GM19023 (cell line): Measurements from ENCODE around the gene NF1.
"Not testable (repeated sequence)": the region's sequence is repeated elsewhere in the genome, so short reads cannot be mapped to it uniquely, and the experiment has no call there.

Experiments used
- ATAC-seq: cut with Tn5 transposase; IDR thresholded peaks from one replicate; pipeline ENCODE4 v1.9.1; 2021; ENCODE audit warnings: mild to moderate bottlenecking, moderate library complexity; ENCODE audit not compliant: unreplicated experiment

The NF1 gene

GRCh38 chr17:31085563-31085962 lies 9.2 kb upstream of the NF1 start:
- no peak for ATAC-seq

- ATAC-seq = no peak
These were observed 5.3 kb upstream of the NF1 start for GRCh38 chr17:31089471-31089870.

GRCh38 chr17:31090650-31091049 lies 4.1 kb upstream of the NF1 start:
- not testable (repeated sequence) for ATAC-seq

GRCh38 chr17:31092475-31093064 lies 2.2 kb upstream of the NF1 start:
- no peak for ATAC-seq

GRCh38 chr17:31093866-31094599 lies 744 bp upstream of the NF1 start:
- ATAC-seq = no peak

- peak; percentile 23 for ATAC-seq
These were observed 694 bp downstream of the NF1 start for GRCh38 chr17:31095236-31096105.

- no peak for ATAC-seq
These were observed 1.3 kb downstream of the NF1 start for GRCh38 chr17:31096106-31096436.

GRCh38 chr17:31099016-31099415 lies 4.2 kb downstream of the NF1 start:
- no peak for ATAC-seq

GRCh38 chr17:31100840-31101459 lies 6.2 kb downstream of the NF1 start:
- no peak for ATAC-seq

GRCh38 chr17:31101943-31102342 lies 7.2 kb downstream of the NF1 start:
- no peak for ATAC-seq

GRCh38 chr17:31105991-31106390 lies 11.2 kb downstream of the NF1 start:
- ATAC-seq = no peak

GRCh38 chr17:31111183-31111582 lies 16.4 kb downstream of the NF1 start:
- ATAC-seq = no peak

GRCh38 chr17:31112001-31112661 lies 17.4 kb downstream of the NF1 start:
- no peak for ATAC-seq

GRCh38 chr17:31113368-31113767 lies 18.6 kb downstream of the NF1 start:
- ATAC-seq = not testable (repeated sequence)

- no peak for ATAC-seq
These were observed 19.2 kb downstream of the NF1 start for GRCh38 chr17:31113939-31114338.

GRCh38 chr17:31114956-31115555 lies 20.3 kb downstream of the NF1 start:
- no peak for ATAC-seq

GRCh38 chr17:31116167-31116566 lies 21.4 kb downstream of the NF1 start:
- ATAC-seq = no peak

- ATAC-seq = no peak
These were observed 28.0 kb downstream of the NF1 start for GRCh38 chr17:31122746-31123145.

- no peak for ATAC-seq
These were observed 31.5 kb downstream of the NF1 start for GRCh38 chr17:31126318-31126717.

- no peak for ATAC-seq
These were observed 33.5 kb downstream of the NF1 start for GRCh38 chr17:31128241-31128640.
